Astrocyte (in vitro differentiated cells and primary cell): ENCODE data around the gene ESPNL. TPM values are rescaled to one million over a fixed set of nuclear protein-coding genes. Genes with fewer than 3 reads are reported as not detected.
A peak's percentile ranks its signal among the peaks of the same experiment; 100 is the strongest.

Experiments used
- DNase-seq: peaks from one replicate; pipeline ENCODE4 v3.0.0-alpha.2; 2010; ENCODE audit warnings: low read depth
- FAIRE-seq: peaks from 2 replicates; lab custom pipeline; 2011; peaks lifted over from hg19 to GRCh38; lab: Jason Lieb, UNC
- H2AFZ ChIP-seq: 2 replicates; pipeline ENCODE4 v1.6.0; 2012; ENCODE audit warnings: low read depth, low read length, inconsistent platforms
- H3K27ac ChIP-seq: 2 replicates; pipeline ENCODE4 v1.5.1; 2011; ENCODE audit warnings: low read depth, low read length, inconsistent platforms
- H3K27me3 ChIP-seq: 2 replicates; pipeline ENCODE4 v1.6.0; 2011; ENCODE audit warnings: low read length, inconsistent platforms; ENCODE audit not compliant: insufficient read depth
- H3K36me3 ChIP-seq: 2 replicates; pipeline ENCODE4 v1.5.1; 2011; ENCODE audit warnings: low read length, inconsistent platforms; ENCODE audit not compliant: insufficient read depth
- H3K4me1 ChIP-seq: 2 replicates; pipeline ENCODE4 v1.5.1; 2011; ENCODE audit warnings: low read length, inconsistent platforms; ENCODE audit not compliant: insufficient read depth
- H3K4me2 ChIP-seq: 2 replicates; pipeline ENCODE4 v1.6.0; 2012; ENCODE audit warnings: low read length, inconsistent platforms
- H3K4me3 ChIP-seq: 2 replicates; pipeline ENCODE4 v1.5.1; 2011; ENCODE audit warnings: low read depth, mild to moderate bottlenecking, low read length, inconsistent platforms; ENCODE audit not compliant: insufficient read depth
- H3K79me2 ChIP-seq: 2 replicates; pipeline ENCODE4 v1.6.0; 2012; ENCODE audit warnings: mild to moderate bottlenecking, low read length, inconsistent platforms; ENCODE audit not compliant: insufficient read depth
- H3K9ac ChIP-seq: 2 replicates; pipeline ENCODE4 v1.6.0; 2012; ENCODE audit warnings: mild to moderate bottlenecking, low read length, inconsistent platforms
- H3K9me3 ChIP-seq: 2 replicates; pipeline ENCODE4 v1.5.1; 2012; ENCODE audit warnings: low read depth, mild to moderate bottlenecking, low read length, inconsistent platforms; ENCODE audit not compliant: insufficient read depth
- H4K20me1 ChIP-seq: 2 replicates; pipeline ENCODE4 v1.6.0; 2012; ENCODE audit warnings: low read length, inconsistent platforms; ENCODE audit not compliant: insufficient read depth
- H3K27ac Mint-ChIP-seq: one replicate; pipeline ENCODE4 v1.8.0; 2021; ENCODE audit warnings: mild to moderate bottlenecking, mixed read lengths; ENCODE audit not compliant: unreplicated experiment
- H3K27me3 Mint-ChIP-seq: one replicate; pipeline ENCODE4 v1.8.0; 2021; ENCODE audit warnings: low read depth, mixed read lengths; ENCODE audit not compliant: unreplicated experiment
- H3K36me3 Mint-ChIP-seq: one replicate; pipeline ENCODE4 v1.8.0; 2021; ENCODE audit warnings: low read depth, mixed read lengths; ENCODE audit not compliant: unreplicated experiment
- H3K4me1 Mint-ChIP-seq: one replicate; pipeline ENCODE4 v1.8.0; 2021; ENCODE audit warnings: low read depth, mixed read lengths; ENCODE audit not compliant: unreplicated experiment
- H3K4me3 Mint-ChIP-seq: one replicate; pipeline ENCODE4 v1.8.0; 2021; ENCODE audit warnings: mild to moderate bottlenecking, moderate library complexity, mixed read lengths; ENCODE audit not compliant: unreplicated experiment
- H3K9me3 Mint-ChIP-seq: one replicate; pipeline ENCODE4 v1.8.0; 2021; ENCODE audit warnings: mild to moderate bottlenecking, mixed read lengths; ENCODE audit not compliant: unreplicated experiment
- EZH2 ChIP-seq: IDR thresholded peaks from 2 replicates; pipeline ENCODE4 v1.6.1; 2012; ENCODE audit warnings: mild to moderate bottlenecking, low read length, inconsistent platforms; ENCODE audit not compliant: insufficient read depth
- total RNA-seq: library from RNA; stranded (reverse); gene quantifications from 2 replicates; pipeline ENCODE4 v1.2.1, GENCODE V29; 2021
- TF ChIP-seq, protein P1 (sequence below): IDR thresholded peaks from 2 replicates; pipeline ENCODE4 v1.5.1; 2011; ENCODE audit warnings: low read depth, mild to moderate bottlenecking, inconsistent platforms, low read length, moderate library complexity; ENCODE audit not compliant: insufficient read depth

ESPNL gene
- total RNA-seq, 1 donor from 2014 or later, result not detected

DNA sequence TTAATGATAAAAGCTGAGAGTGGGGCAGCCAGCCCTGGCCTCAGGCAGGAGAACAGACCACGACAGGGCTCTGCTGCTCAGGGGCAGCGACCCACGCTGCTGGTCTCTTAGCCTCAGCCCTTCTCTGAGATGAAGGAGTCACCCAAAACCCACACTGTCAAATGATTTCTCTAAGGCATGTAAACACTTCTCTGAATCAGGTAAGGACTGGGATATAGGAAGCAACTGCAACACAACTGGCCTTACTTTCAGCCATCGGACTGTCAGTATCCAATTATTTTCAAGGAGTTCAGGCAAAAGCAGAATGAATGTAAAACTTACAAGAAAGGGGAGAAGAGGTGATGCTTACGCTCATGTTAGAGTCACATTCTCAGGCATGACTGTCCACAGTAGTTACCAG lies 80.4 kb downstream of the ESPNL start:
- H3K36me3 Mint-ChIP-seq, result peaks cover 39% of the 10 kb centered on the region
- Histone ChIP-seq H3K4me1 (no peaks in the 10 kb centered on the region), H3K9me3 (no peaks in the 10 kb centered on the region), H3K4me3 (no peak overlapping the region), H2AFZ (no peak overlapping the region), H3K9ac (no peak overlapping the region), H4K20me1 (peaks cover 28% of the 10 kb centered on the region), H3K79me2 (no peaks in the 10 kb centered on the region), H3K4me2 (no peak overlapping the region), H3K36me3 (peaks cover 69% of the 10 kb centered on the region), H3K27me3 (no peaks in the 10 kb centered on the region), H3K27ac (no peak overlapping the region)
- no peak for FAIRE-seq
- H3K4me3 Mint-ChIP-seq, result peak overlapping the region; percentile 29
- no peak for TF ChIP-seq EZH2
- TF ChIP-seq, protein P1, sequence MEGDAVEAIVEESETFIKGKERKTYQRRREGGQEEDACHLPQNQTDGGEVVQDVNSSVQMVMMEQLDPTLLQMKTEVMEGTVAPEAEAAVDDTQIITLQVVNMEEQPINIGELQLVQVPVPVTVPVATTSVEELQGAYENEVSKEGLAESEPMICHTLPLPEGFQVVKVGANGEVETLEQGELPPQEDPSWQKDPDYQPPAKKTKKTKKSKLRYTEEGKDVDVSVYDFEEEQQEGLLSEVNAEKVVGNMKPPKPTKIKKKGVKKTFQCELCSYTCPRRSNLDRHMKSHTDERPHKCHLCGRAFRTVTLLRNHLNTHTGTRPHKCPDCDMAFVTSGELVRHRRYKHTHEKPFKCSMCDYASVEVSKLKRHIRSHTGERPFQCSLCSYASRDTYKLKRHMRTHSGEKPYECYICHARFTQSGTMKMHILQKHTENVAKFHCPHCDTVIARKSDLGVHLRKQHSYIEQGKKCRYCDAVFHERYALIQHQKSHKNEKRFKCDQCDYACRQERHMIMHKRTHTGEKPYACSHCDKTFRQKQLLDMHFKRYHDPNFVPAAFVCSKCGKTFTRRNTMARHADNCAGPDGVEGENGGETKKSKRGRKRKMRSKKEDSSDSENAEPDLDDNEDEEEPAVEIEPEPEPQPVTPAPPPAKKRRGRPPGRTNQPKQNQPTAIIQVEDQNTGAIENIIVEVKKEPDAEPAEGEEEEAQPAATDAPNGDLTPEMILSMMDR, result no peak
- H3K4me1 Mint-ChIP-seq, result peaks cover 21% of the 10 kb centered on the region
- DNase-seq, result no peak
- H3K27ac Mint-ChIP-seq, result no peak overlapping the region
- H3K9me3 Mint-ChIP-seq, result no peaks in the 10 kb centered on the region
- H3K27me3 Mint-ChIP-seq, result no peaks in the 10 kb centered on the region

DNA sequence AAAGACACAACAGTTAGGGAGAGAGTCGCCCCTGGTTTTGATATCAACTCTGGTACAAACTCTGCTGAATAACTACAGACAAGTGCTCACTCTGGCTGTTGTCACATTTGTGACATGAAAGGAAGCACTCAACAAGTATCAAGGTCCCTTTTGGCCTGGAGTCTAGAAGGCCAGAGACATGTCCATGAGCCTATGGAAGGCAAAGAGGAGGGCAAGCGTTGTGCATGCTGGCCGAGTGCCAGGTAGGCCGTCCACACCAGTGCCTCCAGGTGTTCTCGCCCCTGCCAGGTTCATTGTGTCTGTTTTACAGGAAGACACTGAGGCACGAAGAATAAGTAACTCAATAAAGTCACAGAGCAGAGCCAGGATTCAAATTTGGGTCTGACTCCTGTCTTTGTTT lies 82.2 kb downstream of the ESPNL start:
- no peak overlapping the region for H2AFZ ChIP-seq
- H4K20me1 ChIP-seq, result peaks cover 28% of the 10 kb centered on the region
- Mint-ChIP-seq H3K27me3 (no peaks in the 10 kb centered on the region), H3K4me3 (no peak overlapping the region), H3K36me3 (peaks cover 33% of the 10 kb centered on the region), H3K27ac (no peak overlapping the region), H3K4me1 (peaks cover 21% of the 10 kb centered on the region), H3K9me3 (no peaks in the 10 kb centered on the region)
- H3K9me3 ChIP-seq, result no peaks in the 10 kb centered on the region
- DNase-seq (no peak), FAIRE-seq (no peak)
- no peak overlapping the region for H3K27ac ChIP-seq
- peaks cover 85% of the 10 kb centered on the region for H3K36me3 ChIP-seq
- no peak overlapping the region for H3K9ac ChIP-seq
- no peak overlapping the region for H3K4me2 ChIP-seq
- H3K27me3 ChIP-seq, result no peaks in the 10 kb centered on the region
- TF ChIP-seq EZH2, result no peak
- TF ChIP-seq, protein P1, result no peak
- no peak overlapping the region for H3K4me3 ChIP-seq
- H3K4me1 ChIP-seq, result no peaks in the 10 kb centered on the region
- H3K79me2 ChIP-seq, result peaks cover 3% of the 10 kb centered on the region

Other genes starting within 250 kb of the ESPNL start
- gene RAMP1, start 240.7 kb upstream of the ESPNL start, total RNA-seq, result 9.1 and 13.7 TPM in 2 replicates
- 56.8 and 67.1 TPM in 2 replicates for gene UBE2F, start 133.3 kb upstream of the ESPNL start, total RNA-seq
- 12.1 and 15.4 TPM in 2 replicates for gene SCLY, start 39.3 kb upstream of the ESPNL start, total RNA-seq
- 0.53 and 0.59 TPM in 2 replicates for gene KLHL30, start 38.3 kb downstream of the ESPNL start, total RNA-seq
- 0.60 and 1.4 TPM in 2 replicates for gene ERFE, start 58.6 kb downstream of the ESPNL start, total RNA-seq
- 32.3 and 35.2 TPM in 2 replicates for gene ILKAP, start 103.4 kb downstream of the ESPNL start, total RNA-seq
- gene HES6, start 139.7 kb downstream of the ESPNL start, total RNA-seq, result 1.3 and 3.0 TPM in 2 replicates
- gene PER2, start 188.3 kb downstream of the ESPNL start, total RNA-seq, result 2.0 and 3.5 TPM in 2 replicates
- 17.8 and 19.6 TPM in 2 replicates for gene TRAF3IP1, start 220.2 kb downstream of the ESPNL start, total RNA-seq